Jurkat, Clone E6-1 (cell line): ENCODE data around the gene CARD11.
"Not testable (repeated sequence)": the region's sequence is repeated elsewhere in the genome, so short reads cannot be mapped to it uniquely, and the experiment has no call there.

ENCODE experiments used
- DNase-seq: peaks from one replicate; pipeline ENCODE4 v3.0.0-alpha.2; 2011; ENCODE audit warnings: low read depth, low spot score
- H3K4me3 ChIP-seq: 2 replicates; pipeline ENCODE4 v1.5.1; 2011; ENCODE audit warnings: mild to moderate bottlenecking, low read length, control low read depth, moderate library complexity

Gene CARD11

GRCh38 chr7:2923291-2923781 lies 120.3 kb downstream of the CARD11 start:
- DNase-seq: no peak
- H3K4me3 ChIP-seq: no peak overlapping the region

- H3K4me3 ChIP-seq: no peak overlapping the region
- no peak for DNase-seq
Measured at GRCh38 chr7:2922866-2923265, 120.8 kb downstream of the CARD11 start.

- no peak for DNase-seq
- no peak overlapping the region for H3K4me3 ChIP-seq
Measured at GRCh38 chr7:2922348-2922691, 121.3 kb downstream of the CARD11 start.

- H3K4me3 ChIP-seq: no peak overlapping the region
- no peak for DNase-seq
Measured at GRCh38 chr7:2921653-2922347, 121.9 kb downstream of the CARD11 start.

- DNase-seq: no peak
- H3K4me3 ChIP-seq: no peak overlapping the region
Measured at GRCh38 chr7:2920956-2921652, 122.6 kb downstream of the CARD11 start.

- not testable (repeated sequence) for H3K4me3 ChIP-seq, DNase-seq
Measured at GRCh38 chr7:2920480-2920879, 123.2 kb downstream of the CARD11 start.

GRCh38 chr7:2920041-2920440 lies 123.6 kb downstream of the CARD11 start:
- DNase-seq: no peak
- H3K4me3 ChIP-seq: no peak overlapping the region

- no peak overlapping the region for H3K4me3 ChIP-seq
- no peak for DNase-seq
Measured at GRCh38 chr7:2919256-2919655, 124.4 kb downstream of the CARD11 start.

GRCh38 chr7:2918406-2918805 lies 125.3 kb downstream of the CARD11 start:
- no peak overlapping the region for H3K4me3 ChIP-seq
- no peak for DNase-seq

- DNase-seq: no peak
- H3K4me3 ChIP-seq: no peak overlapping the region
Measured at GRCh38 chr7:2915023-2915422, 128.6 kb downstream of the CARD11 start.

GRCh38 chr7:2913760-2914387 lies 129.8 kb downstream of the CARD11 start:
- H3K4me3 ChIP-seq: no peak overlapping the region
- no peak for DNase-seq

GRCh38 chr7:2912684-2913439 lies 130.8 kb downstream of the CARD11 start:
- H3K4me3 ChIP-seq: no peak overlapping the region
- no peak for DNase-seq

- no peak overlapping the region for H3K4me3 ChIP-seq
- no peak for DNase-seq
Measured at GRCh38 chr7:2911466-2911865, 132.2 kb downstream of the CARD11 start.

- H3K4me3 ChIP-seq: no peak overlapping the region
- no peak for DNase-seq
Measured at GRCh38 chr7:2909471-2910039, 134.1 kb downstream of the CARD11 start.

- H3K4me3 ChIP-seq: no peak overlapping the region
- DNase-seq: no peak
Measured at GRCh38 chr7:2909043-2909442, 134.6 kb downstream of the CARD11 start.

GRCh38 chr7:2908103-2908683 lies 135.5 kb downstream of the CARD11 start:
- no peak overlapping the region for H3K4me3 ChIP-seq
- no peak for DNase-seq

GRCh38 chr7:2906197-2906931 lies 137.3 kb downstream of the CARD11 start:
- DNase-seq: no peak
- H3K4me3 ChIP-seq: no peak overlapping the region

GRCh38 chr7:2905500-2905899 lies 138.2 kb downstream of the CARD11 start:
- no peak for DNase-seq
- no peak overlapping the region for H3K4me3 ChIP-seq
